NCI-H82 treated with DMSO at 0.1 percent for 48 hours (cell line): Measurements from ENCODE around the gene CSNK1G1.
"Not testable (repeated sequence)": the region's sequence is repeated elsewhere in the genome, so short reads cannot be mapped to it uniquely, and the experiment has no call there.

Experiments used
- DNase-seq: peaks from one replicate; lab custom pipeline; 2025; ENCODE audit not compliant: unreplicated experiment; lab: John Stamatoyannopoulos, UW

The CSNK1G1 gene

GRCh38 chr15:64351265-64351664 is 4.7 kb downstream of the CSNK1G1 start:
- DNase-seq: no peak

GRCh38 chr15:64349375-64349774 is 6.6 kb downstream of the CSNK1G1 start:
- DNase-seq: no peak

- DNase-seq: no peak
Observed at GRCh38 chr15:64348455-64348854, 7.5 kb downstream of the CSNK1G1 start.

GRCh38 chr15:64346242-64346641 is 9.7 kb downstream of the CSNK1G1 start:
- DNase-seq: not testable (repeated sequence)

- DNase-seq: no peak
Observed at GRCh38 chr15:64344651-64345294, 11.2 kb downstream of the CSNK1G1 start.

GRCh38 chr15:64343841-64344240 is 12.1 kb downstream of the CSNK1G1 start:
- DNase-seq: no peak

GRCh38 chr15:64343222-64343621 is 12.8 kb downstream of the CSNK1G1 start:
- no peak for DNase-seq

- no peak for DNase-seq
Observed at GRCh38 chr15:64341961-64342360, 14.0 kb downstream of the CSNK1G1 start.

GRCh38 chr15:64340355-64340754 is 15.6 kb downstream of the CSNK1G1 start:
- DNase-seq: no peak

- DNase-seq: no peak
Observed at GRCh38 chr15:64337761-64338160, 18.2 kb downstream of the CSNK1G1 start.

- no peak for DNase-seq
Observed at GRCh38 chr15:64333986-64334929, 21.7 kb downstream of the CSNK1G1 start.

- no peak for DNase-seq
Observed at GRCh38 chr15:64333516-64333915, 22.5 kb downstream of the CSNK1G1 start.

GRCh38 chr15:64331668-64332067 is 24.3 kb downstream of the CSNK1G1 start:
- DNase-seq: not testable (repeated sequence)

- not testable (repeated sequence) for DNase-seq
Observed at GRCh38 chr15:64326975-64327374, 29.0 kb downstream of the CSNK1G1 start.

GRCh38 chr15:64326458-64326857 is 29.5 kb downstream of the CSNK1G1 start:
- not testable (repeated sequence) for DNase-seq

- no peak for DNase-seq
Observed at GRCh38 chr15:64324165-64324877, 31.7 kb downstream of the CSNK1G1 start.

GRCh38 chr15:64315216-64315615 is 40.8 kb downstream of the CSNK1G1 start:
- DNase-seq: no peak

GRCh38 chr15:64314456-64314855 is 41.5 kb downstream of the CSNK1G1 start:
- DNase-seq: no peak

- DNase-seq: no peak
Observed at GRCh38 chr15:64311566-64311965, 44.4 kb downstream of the CSNK1G1 start.

GRCh38 chr15:64310036-64310435 is 45.9 kb downstream of the CSNK1G1 start:
- no peak for DNase-seq

GRCh38 chr15:64305261-64305660 is 50.7 kb downstream of the CSNK1G1 start:
- DNase-seq: no peak

GRCh38 chr15:64289550-64289949 is 66.4 kb downstream of the CSNK1G1 start:
- no peak for DNase-seq
